Panc1 (cell line): ENCODE data around the gene ZNF362. TPM values are rescaled to one million over a fixed set of nuclear protein-coding genes. Genes with fewer than 3 reads are reported as not detected.

Experiments used
- ATAC-seq: fragments of 200-7000 bp; cut with Tn5 transposase; 2 replicates; pipeline ENCODE4 v1.9.1; 2020; ENCODE audit warnings: mild to moderate bottlenecking, moderate library complexity
- BruUV-seq: library from RNA; stranded (reverse); fragments of 400-500 nt; replicated peaks from 2 replicates; lab custom pipeline; 2021; lab: Mats Ljungman, UMichigan
- CTCF ChIA-PET: fragments of 300-600 bp; sonication (Branson Sonifier 250); formaldehyde crosslinking; loops from one replicate; lab custom pipeline; 2022; ENCODE audit warnings: antibody characterized with exemption; lab: Charles Lee
- POLR2A ChIA-PET: fragments of 300-600 bp; sonication (Branson Sonifier 250); formaldehyde crosslinking; loops from one replicate; lab custom pipeline; 2022; ENCODE audit warnings: antibody characterized with exemption; lab: Charles Lee
- DNase-seq: peaks from one replicate; pipeline ENCODE4 v3.0.0-alpha.2; 2010; ENCODE audit warnings: low read depth, low spot score
- H3K27ac ChIP-seq: 2 replicates; pipeline ENCODE4 v1.5.1; 2011; ENCODE audit warnings: mild to moderate bottlenecking, low read length, inconsistent platforms
- H3K27me3 ChIP-seq: fragments of 200-500 bp; sonication (Bioruptor generic); 2 replicates; pipeline ENCODE4 v1.6.0; 2014; ENCODE audit warnings: low read length, inconsistent platforms; ENCODE audit not compliant: control insufficient read depth, insufficient read depth
- H3K36me3 ChIP-seq: fragments of 200-500 bp; sonication (Bioruptor generic); 2 replicates; pipeline ENCODE4 v1.5.1; 2014; ENCODE audit warnings: inconsistent platforms, mild to moderate bottlenecking, low read length, moderate library complexity; ENCODE audit not compliant: control insufficient read depth, insufficient read depth
- H3K4me1 ChIP-seq: 2 replicates; pipeline ENCODE4 v1.5.1; 2011; ENCODE audit warnings: inconsistent platforms, mild to moderate bottlenecking, low read length, moderate library complexity; ENCODE audit not compliant: control insufficient read depth, insufficient read depth
- H3K4me3 ChIP-seq, 2 experiments: 2 replicates each; pipeline ENCODE4 v1.5.1; 2011 to 2012; ENCODE audit warnings: low read depth in 2 of 2, low read length in 2 of 2, mild to moderate bottlenecking in 2 of 2, inconsistent platforms in 1 of 2, moderate library complexity in 1 of 2
- H3K9me3 ChIP-seq: fragments of 200-500 bp; sonication (Bioruptor generic); 2 replicates; pipeline ENCODE4 v1.5.1; 2014; ENCODE audit warnings: low read depth, mild to moderate bottlenecking, inconsistent platforms, low read length, moderate library complexity; ENCODE audit not compliant: control insufficient read depth, insufficient read depth
- POLR2AphosphoS5 ChIP-seq: IDR thresholded peaks from 2 replicates; pipeline ENCODE4 v1.6.1; 2012; ENCODE audit warnings: mild to moderate bottlenecking, low read depth, low read length, moderate library complexity
- SIN3A ChIP-seq: IDR thresholded peaks from 2 replicates; pipeline ENCODE4 v1.6.1; 2012; ENCODE audit warnings: low read depth, mild to moderate bottlenecking, low read length, moderate library complexity, borderline replicate concordance; ENCODE audit not compliant: insufficient read depth
- TCF7L2 ChIP-seq: IDR thresholded peaks from 2 replicates; pipeline ENCODE4 v1.6.1; 2011; ENCODE audit warnings: mild to moderate bottlenecking, low read depth, low read length, inconsistent platforms
- in situ Hi-C: cut with HindIII; loops from 2 replicates; pipeline ENCODE4 v1.10.0; 2016; ENCODE audit warnings: low sequenced_read_pairs, low pct_unique_long_range_greater_than_20kb
- intact Hi-C: fragments of 100-400 bp; cut with micrococcal nuclease; formaldehyde crosslinking; loops from one replicate; pipeline ENCODE4 v1.10.0; 2022; ENCODE audit not compliant: unreplicated experiment
- total RNA-seq: library from RNA; stranded (reverse); gene quantifications from one replicate; pipeline ENCODE4 v1.2.1, GENCODE V29; 2021; ENCODE audit not compliant: unreplicated experiment
- TF ChIP-seq, protein P1 (sequence below): fragments of 450-650 bp; IDR thresholded peaks from 2 replicates; pipeline ENCODE4 v1.5.1; 2017; ENCODE audit warnings: mild to moderate bottlenecking
- TF ChIP-seq, protein P2 (sequence below), 2 experiments: IDR thresholded peaks; 2 replicates each; pipeline ENCODE4 v1.6.1; 2011 to 2012; ENCODE audit warnings: low read depth in 2 of 2, control low read depth in 1 of 2, low read length in 1 of 2, mild to moderate bottlenecking in 1 of 2, moderate library complexity in 1 of 2; ENCODE audit not compliant: insufficient read depth in 1 of 2

ZNF362 gene
- total RNA-seq, 1 experiment from 2014 or later, result 17.5 TPM

DNA sequence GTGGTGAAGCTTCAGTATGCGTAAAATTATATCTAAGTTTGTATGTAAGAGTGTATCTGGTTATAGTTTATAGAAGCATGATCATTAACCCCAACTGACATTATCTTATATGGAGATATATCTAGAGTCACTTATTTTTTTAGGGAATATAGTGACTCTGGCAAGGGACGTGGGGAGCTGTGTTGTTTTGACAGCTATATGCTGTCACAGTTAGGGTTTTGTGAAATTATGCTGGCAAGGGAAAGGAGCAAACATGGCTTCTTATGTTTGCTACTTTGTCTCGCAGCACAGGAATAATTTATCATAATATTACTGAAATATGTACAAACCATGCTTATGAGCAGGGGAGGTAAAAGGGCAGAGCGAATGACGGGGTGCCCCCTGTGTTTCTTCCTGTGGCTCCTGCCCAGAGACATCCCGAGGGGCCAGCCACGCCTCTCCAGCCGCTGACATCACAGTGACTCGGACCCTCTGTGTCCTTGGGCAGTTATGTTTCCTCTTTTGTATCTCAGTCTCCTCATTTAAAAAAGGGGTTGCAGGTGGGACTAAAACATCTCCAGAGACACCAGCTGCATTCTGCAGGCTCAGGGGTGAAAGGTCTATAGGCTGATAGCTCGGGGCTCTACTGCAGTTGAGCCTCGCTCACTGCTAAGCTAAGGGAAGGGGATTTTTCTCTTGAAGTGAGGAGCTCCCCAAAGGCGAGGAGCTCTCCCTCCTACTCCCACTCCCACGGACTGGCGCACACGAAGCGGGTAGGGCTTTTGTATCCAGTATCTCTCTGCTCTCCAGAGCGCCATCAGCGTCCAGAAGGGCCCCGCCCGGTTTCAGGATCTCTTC, 49.7 kb downstream of the ZNF362 start:
- ChIA-PET CTCF (no interaction called here), POLR2A (no interaction called here)
- H3K27ac ChIP-seq, result no peak overlapping the region
- BruUV-seq, result no TSS peak
- TF ChIP-seq SIN3A (no peak), TCF7L2 (no peak), POLR2AphosphoS5 (no peak)
- TF ChIP-seq, protein P1, sequence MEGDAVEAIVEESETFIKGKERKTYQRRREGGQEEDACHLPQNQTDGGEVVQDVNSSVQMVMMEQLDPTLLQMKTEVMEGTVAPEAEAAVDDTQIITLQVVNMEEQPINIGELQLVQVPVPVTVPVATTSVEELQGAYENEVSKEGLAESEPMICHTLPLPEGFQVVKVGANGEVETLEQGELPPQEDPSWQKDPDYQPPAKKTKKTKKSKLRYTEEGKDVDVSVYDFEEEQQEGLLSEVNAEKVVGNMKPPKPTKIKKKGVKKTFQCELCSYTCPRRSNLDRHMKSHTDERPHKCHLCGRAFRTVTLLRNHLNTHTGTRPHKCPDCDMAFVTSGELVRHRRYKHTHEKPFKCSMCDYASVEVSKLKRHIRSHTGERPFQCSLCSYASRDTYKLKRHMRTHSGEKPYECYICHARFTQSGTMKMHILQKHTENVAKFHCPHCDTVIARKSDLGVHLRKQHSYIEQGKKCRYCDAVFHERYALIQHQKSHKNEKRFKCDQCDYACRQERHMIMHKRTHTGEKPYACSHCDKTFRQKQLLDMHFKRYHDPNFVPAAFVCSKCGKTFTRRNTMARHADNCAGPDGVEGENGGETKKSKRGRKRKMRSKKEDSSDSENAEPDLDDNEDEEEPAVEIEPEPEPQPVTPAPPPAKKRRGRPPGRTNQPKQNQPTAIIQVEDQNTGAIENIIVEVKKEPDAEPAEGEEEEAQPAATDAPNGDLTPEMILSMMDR, result no peak
- TF ChIP-seq, protein P2, sequence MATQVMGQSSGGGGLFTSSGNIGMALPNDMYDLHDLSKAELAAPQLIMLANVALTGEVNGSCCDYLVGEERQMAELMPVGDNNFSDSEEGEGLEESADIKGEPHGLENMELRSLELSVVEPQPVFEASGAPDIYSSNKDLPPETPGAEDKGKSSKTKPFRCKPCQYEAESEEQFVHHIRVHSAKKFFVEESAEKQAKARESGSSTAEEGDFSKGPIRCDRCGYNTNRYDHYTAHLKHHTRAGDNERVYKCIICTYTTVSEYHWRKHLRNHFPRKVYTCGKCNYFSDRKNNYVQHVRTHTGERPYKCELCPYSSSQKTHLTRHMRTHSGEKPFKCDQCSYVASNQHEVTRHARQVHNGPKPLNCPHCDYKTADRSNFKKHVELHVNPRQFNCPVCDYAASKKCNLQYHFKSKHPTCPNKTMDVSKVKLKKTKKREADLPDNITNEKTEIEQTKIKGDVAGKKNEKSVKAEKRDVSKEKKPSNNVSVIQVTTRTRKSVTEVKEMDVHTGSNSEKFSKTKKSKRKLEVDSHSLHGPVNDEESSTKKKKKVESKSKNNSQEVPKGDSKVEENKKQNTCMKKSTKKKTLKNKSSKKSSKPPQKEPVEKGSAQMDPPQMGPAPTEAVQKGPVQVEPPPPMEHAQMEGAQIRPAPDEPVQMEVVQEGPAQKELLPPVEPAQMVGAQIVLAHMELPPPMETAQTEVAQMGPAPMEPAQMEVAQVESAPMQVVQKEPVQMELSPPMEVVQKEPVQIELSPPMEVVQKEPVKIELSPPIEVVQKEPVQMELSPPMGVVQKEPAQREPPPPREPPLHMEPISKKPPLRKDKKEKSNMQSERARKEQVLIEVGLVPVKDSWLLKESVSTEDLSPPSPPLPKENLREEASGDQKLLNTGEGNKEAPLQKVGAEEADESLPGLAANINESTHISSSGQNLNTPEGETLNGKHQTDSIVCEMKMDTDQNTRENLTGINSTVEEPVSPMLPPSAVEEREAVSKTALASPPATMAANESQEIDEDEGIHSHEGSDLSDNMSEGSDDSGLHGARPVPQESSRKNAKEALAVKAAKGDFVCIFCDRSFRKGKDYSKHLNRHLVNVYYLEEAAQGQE (IDR thresholded peaks at IDR 0.05; ENCODE audit: insufficient read depth in 1 of 2, low read depth in 2 of 2, low read length in 1 of 2), result no peak
- H3K27me3 ChIP-seq, result no peaks in the 10 kb centered on the region
- no peaks in the 10 kb centered on the region for H3K4me1 ChIP-seq
- no peaks in the 10 kb centered on the region for H3K9me3 ChIP-seq
- H3K4me3 ChIP-seq, result no peak overlapping the region
- no peaks in the 10 kb centered on the region for H3K36me3 ChIP-seq
- intact Hi-C loops, result no loop called here
- in situ Hi-C loops, result no loop called here
- ATAC-seq (no peak), DNase-seq (no peak)

DNA sequence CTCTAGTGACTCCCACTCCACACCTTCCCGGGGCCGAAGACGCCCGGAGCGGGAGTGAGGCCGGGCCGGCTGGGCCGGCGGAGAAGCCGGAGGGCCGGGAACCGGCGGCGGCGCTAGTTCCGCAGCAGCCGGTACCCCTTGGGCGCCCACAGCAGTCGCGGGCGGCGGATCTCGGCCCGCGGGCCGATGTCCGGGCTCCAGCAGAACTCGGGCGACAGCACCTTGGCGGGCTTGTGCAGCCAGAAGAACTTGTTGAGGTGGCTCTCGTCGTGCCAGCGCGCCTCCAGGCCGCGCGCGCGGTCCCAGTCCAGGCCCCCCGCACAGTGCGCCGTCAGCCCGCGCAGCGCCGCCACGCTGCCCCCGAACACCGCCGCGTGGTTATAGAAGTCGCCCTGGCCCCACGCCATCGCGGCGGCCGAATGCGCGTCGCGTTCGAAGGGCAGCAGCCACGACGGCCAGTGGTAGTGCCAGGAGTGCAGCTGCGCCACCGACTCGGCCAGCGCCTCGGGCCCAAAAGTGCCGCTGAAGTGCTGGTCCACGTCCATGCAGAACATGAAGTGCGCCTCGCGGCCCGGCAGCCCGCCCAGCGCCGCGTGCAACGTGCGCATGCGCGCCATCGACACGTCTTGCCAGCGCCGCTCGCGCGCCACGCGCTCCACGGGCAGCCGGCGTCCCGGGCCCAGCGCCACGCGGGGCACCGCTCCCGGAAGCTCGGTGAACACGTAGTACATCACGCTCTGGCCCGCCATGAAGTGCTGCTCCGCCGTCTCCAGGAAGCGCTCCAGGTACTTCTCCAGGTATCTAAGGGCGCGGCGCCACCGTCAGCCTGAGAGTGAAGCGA, 50.6 kb downstream of the ZNF362 start:
- DNase-seq, result no peak
- Histone ChIP-seq H3K27ac (no peak overlapping the region), H3K27me3 (no peaks in the 10 kb centered on the region), H3K4me3 (no peak overlapping the region), H3K4me1 (no peaks in the 10 kb centered on the region), H3K9me3 (no peaks in the 10 kb centered on the region), H3K36me3 (no peaks in the 10 kb centered on the region)
- ATAC-seq, result no peak
- POLR2A ChIA-PET, result no interaction called here
- in situ Hi-C loops (no loop called here), intact Hi-C loops (no loop called here)
- TF ChIP-seq SIN3A, result no peak
- TF ChIP-seq TCF7L2, result no peak
- TF ChIP-seq POLR2AphosphoS5, result no peak
- TF ChIP-seq, protein P1, result no peak
- TF ChIP-seq, protein P2 (IDR thresholded peaks at IDR 0.05; ENCODE audit: insufficient read depth in 1 of 2, low read depth in 2 of 2, low read length in 1 of 2), result no peak
- BruUV-seq, result no TSS peak
- CTCF ChIA-PET, result no interaction called here
